Keratinocyte (primary cell): ENCODE measurements around the gene OGDHL. TPM values are rescaled to one million over a fixed set of nuclear protein-coding genes. Genes with fewer than 3 reads are reported as not detected.
A peak's percentile ranks its signal among the peaks of the same experiment; 100 is the strongest.

ENCODE experiments used
- DNase-seq: peaks from one replicate; pipeline ENCODE4 v3.0.0-alpha.2; 2011; ENCODE audit warnings: low read depth, missing footprints, low spot score
- FAIRE-seq: peaks from 2 replicates; lab custom pipeline; 2011; peaks lifted over from hg19 to GRCh38; lab: Jason Lieb, UNC
- H2AFZ ChIP-seq: 2 replicates; pipeline ENCODE4 v1.6.0; 2012; ENCODE audit warnings: low read length, control low read depth, inconsistent platforms; ENCODE audit not compliant: control insufficient read depth
- H3K27ac ChIP-seq: 2 replicates; pipeline ENCODE4 v1.5.1; 2011; ENCODE audit warnings: low read length; ENCODE audit not compliant: control insufficient read depth, insufficient read depth
- H3K27me3 ChIP-seq: 3 replicates; pipeline ENCODE4 v1.6.0; 2011; ENCODE audit warnings: low read length; ENCODE audit not compliant: control insufficient read depth, insufficient read depth; ENCODE audit errors: extremely low read depth
- H3K36me3 ChIP-seq, 2 experiments: 2 replicates in 1 of 2; 3 replicates in 1 of 2; pipeline ENCODE4 v1.5.1; 2011; ENCODE audit warnings: low read length in 2 of 2, mild to moderate bottlenecking in 1 of 2; ENCODE audit not compliant: control insufficient read depth in 2 of 2, insufficient read depth in 2 of 2; ENCODE audit errors: extremely low read depth in 1 of 2
- H3K4me1 ChIP-seq: 3 replicates; pipeline ENCODE4 v1.5.1; 2011; ENCODE audit warnings: low read length; ENCODE audit not compliant: control insufficient read depth, insufficient read depth; ENCODE audit errors: extremely low read depth
- H3K4me2 ChIP-seq: 3 replicates; pipeline ENCODE4 v1.6.0; 2011; ENCODE audit warnings: low read depth, low read length; ENCODE audit not compliant: control insufficient read depth, insufficient read depth; ENCODE audit errors: extremely low read depth
- H3K4me3 ChIP-seq, 3 experiments: fragments of 200-600 bp in 1 of 3; sonication (generic) in 1 of 3; 2 replicates in 2 of 3; 3 replicates in 1 of 3; pipeline ENCODE4 v1.5.1; 2011 to 2016; ENCODE audit warnings: low read length in 3 of 3, mild to moderate bottlenecking in 3 of 3, control low read depth in 2 of 3, inconsistent platforms in 1 of 3, low read depth in 1 of 3, mixed read lengths in 1 of 3, mixed run types in 1 of 3, moderate library complexity in 1 of 3; ENCODE audit not compliant: control insufficient read depth in 2 of 3, insufficient read depth in 2 of 3; ENCODE audit errors: extremely low read depth in 1 of 3
- H3K79me2 ChIP-seq: 2 replicates; pipeline ENCODE4 v1.6.0; 2012; ENCODE audit warnings: low read length; ENCODE audit not compliant: control insufficient read depth, insufficient read depth
- H3K9ac ChIP-seq: 3 replicates; pipeline ENCODE4 v1.6.0; 2011; ENCODE audit warnings: low read length; ENCODE audit not compliant: control insufficient read depth, insufficient read depth; ENCODE audit errors: extremely low read depth
- H3K9me1 ChIP-seq: 3 replicates; pipeline ENCODE4 v1.6.0; 2011; ENCODE audit warnings: low read length; ENCODE audit not compliant: control insufficient read depth, insufficient read depth; ENCODE audit errors: extremely low read depth
- H3K9me3 ChIP-seq: 2 replicates; pipeline ENCODE4 v1.5.1; 2012; ENCODE audit warnings: low read depth, low read length; ENCODE audit not compliant: control insufficient read depth
- H4K20me1 ChIP-seq: 3 replicates; pipeline ENCODE4 v1.6.0; 2011; ENCODE audit warnings: low read length; ENCODE audit not compliant: control insufficient read depth, insufficient read depth; ENCODE audit errors: extremely low read depth
- CTCF ChIP-seq, 3 experiments: IDR thresholded peaks in 1 of 3; conservative IDR thresholded peaks in 1 of 3; optimal IDR thresholded peaks in 1 of 3; 2 replicates in 2 of 3; 3 replicates in 1 of 3; pipeline versions ENCODE3 to v1.5.1; 2011; ENCODE audit warnings: low read length in 3 of 3, mild to moderate bottlenecking in 3 of 3, moderate library complexity in 2 of 3, control low read depth in 1 of 3, inconsistent platforms in 1 of 3; ENCODE audit not compliant: insufficient read depth in 2 of 3; ENCODE audit errors: extremely low read depth in 1 of 3
- EZH2 ChIP-seq: IDR thresholded peaks from one replicate; pipeline ENCODE4 v1.6.1; 2012; ENCODE audit warnings: inconsistent platforms, mild to moderate bottlenecking, low read length, moderate library complexity
- dilution Hi-C: fragments of 300-500 bp; cut with MboI; formaldehyde crosslinking; loops from one replicate; pipeline ENCODE4 v1.7.0; 2020; ENCODE audit warnings: low sequenced_read_pairs; ENCODE audit not compliant: extremely low pct_ligation_motif_present
- polyA plus RNA-seq, 5 experiments: library from polyadenylated mRNA; depleted of rRNA in 3 of 5; stranded (reverse) in 3 of 5; stranded (forward) in 1 of 5; unstranded in 1 of 5; fragments of >200 nt; gene quantifications; 1 replicate in 1 of 5; 2 replicates in 3 of 5; 3 replicates in 1 of 5; pipeline versions ENCODE4 v1.2.1 to v1.2.3, GENCODE V29; 2011 to 2012; ENCODE audit warnings: missing spikeins in 2 of 5, low read depth in 1 of 5, low replicate concordance in 1 of 5

Gene OGDHL
- polyA plus RNA-seq, 1 donor (not counting 4 experiments of a cell fraction or from before 2014, with no cell fraction given) = 0.09 TPM

DNA sequence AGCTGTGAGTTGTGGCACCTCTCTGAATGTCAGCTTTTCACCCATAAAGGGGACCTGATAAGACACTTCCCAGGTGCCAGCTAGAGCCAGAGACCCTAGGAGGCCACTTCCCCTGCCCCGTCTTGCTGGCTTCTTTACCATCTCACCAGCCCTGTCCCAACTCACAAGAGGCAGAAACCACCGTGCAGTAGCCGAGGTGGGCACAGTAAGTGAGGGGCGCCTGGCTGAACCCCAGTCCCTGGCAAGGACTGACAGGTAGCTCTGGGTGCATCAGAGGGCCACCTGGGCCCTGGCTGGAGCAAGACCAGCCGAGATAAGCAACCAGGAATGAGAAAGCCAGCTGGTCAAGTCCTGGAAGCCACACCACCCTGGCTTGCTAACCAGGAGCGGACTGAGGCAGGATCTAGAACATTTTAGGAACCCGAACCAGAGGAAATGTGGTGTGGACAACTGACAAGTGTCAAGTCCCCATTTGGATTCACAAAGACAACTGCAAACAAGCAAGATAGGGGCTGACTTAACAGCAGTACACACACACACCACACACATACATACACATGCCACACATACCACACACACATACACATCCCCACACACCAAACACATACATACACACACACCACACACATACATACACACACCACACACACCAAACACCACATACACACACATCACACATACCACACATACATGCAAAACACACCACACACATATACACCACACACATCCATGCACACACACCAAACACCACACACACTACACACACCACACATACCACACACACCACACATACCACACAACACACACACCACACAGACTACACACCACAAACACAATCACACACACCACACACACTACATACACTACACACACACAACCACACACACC is 20.8 kb downstream of the OGDHL start:
- H3K4me2 ChIP-seq = no peak overlapping the region
- no peaks in the 10 kb centered on the region for H4K20me1 ChIP-seq
- no peak overlapping the region for H3K9ac ChIP-seq
- no peak overlapping the region for H2AFZ ChIP-seq
- FAIRE-seq = peak; percentile 61
- H3K9me1 ChIP-seq = no peaks in the 10 kb centered on the region
- no peak for TF ChIP-seq CTCF (optimal IDR thresholded peaks at IDR 0.05 in 1 of 3, IDR thresholded peaks at IDR 0.05 in 1 of 3, conservative IDR thresholded peaks at IDR 0.05 in 1 of 3; ENCODE audit: extremely low read depth in 1 of 3, insufficient read depth in 2 of 3, low read length in 3 of 3)
- no peak for TF ChIP-seq EZH2
- no peaks in the 10 kb centered on the region for H3K36me3 ChIP-seq
- no peak overlapping the region for H3K27ac ChIP-seq
- no peaks in the 10 kb centered on the region for H3K4me1 ChIP-seq
- DNase-seq = no peak
- no peaks in the 10 kb centered on the region for H3K9me3 ChIP-seq
- no peaks in the 10 kb centered on the region for H3K79me2 ChIP-seq
- no peak overlapping the region for H3K4me3 ChIP-seq
- dilution Hi-C loops = no loop called here
- no peaks in the 10 kb centered on the region for H3K27me3 ChIP-seq

- no peaks in the 10 kb centered on the region for H3K36me3 ChIP-seq
- H3K9ac ChIP-seq = no peak overlapping the region
- H3K4me3 ChIP-seq = no peak overlapping the region
- H4K20me1 ChIP-seq = no peaks in the 10 kb centered on the region
- H3K79me2 ChIP-seq = no peaks in the 10 kb centered on the region
- TF ChIP-seq EZH2 = no peak
- no peak for TF ChIP-seq CTCF (optimal IDR thresholded peaks at IDR 0.05 in 1 of 3, IDR thresholded peaks at IDR 0.05 in 1 of 3, conservative IDR thresholded peaks at IDR 0.05 in 1 of 3; ENCODE audit: extremely low read depth in 1 of 3, insufficient read depth in 2 of 3, low read length in 3 of 3)
- DNase-seq (no peak), FAIRE-seq (no peak)
- dilution Hi-C loops = no loop called here
- no peaks in the 10 kb centered on the region for H3K9me1 ChIP-seq
- no peaks in the 10 kb centered on the region for H3K4me1 ChIP-seq
- no peak overlapping the region for H3K4me2 ChIP-seq
- no peak overlapping the region for H3K27ac ChIP-seq
- no peak overlapping the region for H2AFZ ChIP-seq
- H3K9me3 ChIP-seq = no peaks in the 10 kb centered on the region
- no peaks in the 10 kb centered on the region for H3K27me3 ChIP-seq
These were observed 21.6 kb downstream of the OGDHL start for GRCh38 chr10:49740346-49741107.
